Measurements from ENCODE around the gene NFIB.

NFIB gene

DNA sequence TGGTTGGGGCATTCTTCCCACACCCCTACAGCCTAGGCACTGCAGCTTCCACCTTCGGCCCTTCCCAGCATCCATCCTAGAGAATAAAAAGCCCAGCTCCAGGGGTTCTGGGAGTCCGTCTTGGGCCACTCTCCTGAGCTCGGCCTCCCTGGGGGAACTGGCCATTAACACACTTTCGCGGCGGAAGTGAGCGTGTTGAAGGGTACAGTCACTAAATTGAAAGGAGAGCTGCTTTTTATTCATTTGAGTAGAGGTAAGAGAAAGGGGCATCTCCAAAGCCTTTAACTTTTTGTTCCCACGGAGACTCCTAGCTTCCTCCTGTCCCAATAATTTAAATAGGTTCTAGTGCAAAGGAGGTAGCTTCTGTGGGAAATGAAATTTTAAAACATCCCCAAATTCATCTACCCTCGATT is 31.0 kb upstream of the NFIB start:
- peak; percentile 30 for DNase-seq

- DNase-seq, result peak; percentile 77
These were observed 30.1 kb upstream of the NFIB start for GRCh38 chr9:14344053-14344524.

- DNase-seq, result peak; percentile 14
These were observed 29.5 kb upstream of the NFIB start for GRCh38 chr9:14343261-14344031.

GRCh38 chr9:14342736-14343135 is 28.8 kb upstream of the NFIB start:
- DNase-seq, result no peak

DNA sequence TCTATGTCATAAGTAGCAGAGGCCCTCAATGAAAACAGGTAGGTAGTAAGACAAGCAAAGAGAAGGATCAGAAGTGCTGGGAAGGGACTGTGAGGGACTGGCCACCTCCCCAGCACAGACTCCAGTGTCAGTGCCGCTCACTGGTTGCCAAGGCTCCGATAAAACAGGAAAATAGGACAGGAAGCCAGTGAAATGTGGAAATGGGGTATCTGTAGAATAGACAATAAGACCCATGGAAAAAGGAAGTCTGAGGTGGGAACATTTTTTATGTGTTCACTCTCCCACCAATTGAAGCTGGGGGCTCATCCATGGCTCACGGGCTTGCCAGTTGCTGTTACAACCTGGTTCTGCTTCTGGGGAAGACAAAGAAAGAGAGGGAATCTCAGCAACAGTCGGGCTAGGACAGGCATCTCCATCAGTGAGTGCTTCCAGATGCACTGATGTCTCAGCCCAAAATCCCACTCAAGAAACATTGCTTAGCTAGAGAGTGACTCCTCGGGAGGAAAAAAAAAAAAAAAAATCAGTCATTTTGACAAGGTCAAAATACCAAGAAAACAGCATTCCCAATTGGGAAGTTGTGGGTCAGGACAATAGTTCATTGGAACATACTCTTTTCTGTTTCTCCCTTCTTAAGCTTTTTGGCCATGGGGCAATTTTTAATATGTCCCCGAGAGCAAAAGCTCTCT is 27.6 kb upstream of the NFIB start:
- DNase-seq, result no peak

DNA sequence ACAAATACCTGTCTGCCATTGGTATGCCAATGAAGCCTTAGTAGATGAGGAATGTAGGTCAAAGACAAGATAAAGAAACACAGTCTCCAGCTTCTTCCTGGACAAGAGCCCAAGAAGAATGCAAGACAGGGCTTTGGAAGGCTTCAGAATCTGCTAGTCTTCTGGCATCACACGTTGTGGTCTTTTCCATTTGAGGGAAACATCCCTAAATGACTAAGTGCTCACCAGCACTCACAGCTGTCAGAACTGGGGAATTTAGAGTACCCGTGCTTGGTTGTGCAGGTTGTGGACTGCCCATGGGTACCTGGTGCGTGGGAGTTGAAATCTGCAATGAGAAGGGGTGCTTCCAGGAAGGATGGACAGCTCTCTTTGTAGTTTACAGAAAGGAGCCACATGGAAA is 27.1 kb upstream of the NFIB start:
- DNase-seq, result no peak

- no peak for DNase-seq
These were observed 26.4 kb upstream of the NFIB start for GRCh38 chr9:14340219-14340873.

GRCh38 chr9:14339746-14340145 is 25.8 kb upstream of the NFIB start:
- no peak for DNase-seq

DNA sequence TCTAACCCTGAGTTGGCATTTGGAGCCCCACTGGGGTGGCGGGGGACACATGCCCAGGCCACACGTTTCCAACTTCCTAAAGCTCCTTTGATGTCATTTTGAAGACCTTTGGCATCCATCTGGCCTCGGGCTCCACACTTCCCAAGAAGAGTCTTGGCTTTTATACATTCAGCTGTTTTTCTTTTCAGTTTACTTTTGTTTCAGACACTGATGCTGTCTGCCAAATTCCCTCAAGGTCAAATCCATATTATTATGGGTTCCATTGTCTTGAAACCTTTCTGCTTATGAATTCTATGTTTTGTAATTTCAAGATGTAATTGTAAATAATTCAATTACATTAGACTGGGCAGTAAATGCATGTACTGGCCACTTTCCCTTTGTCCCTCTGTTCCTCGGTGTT is 23.7 kb upstream of the NFIB start:
- DNase-seq, result no peak

- peak; percentile 9 for DNase-seq
These were observed 22.3 kb upstream of the NFIB start for GRCh38 chr9:14336244-14336643.

DNA sequence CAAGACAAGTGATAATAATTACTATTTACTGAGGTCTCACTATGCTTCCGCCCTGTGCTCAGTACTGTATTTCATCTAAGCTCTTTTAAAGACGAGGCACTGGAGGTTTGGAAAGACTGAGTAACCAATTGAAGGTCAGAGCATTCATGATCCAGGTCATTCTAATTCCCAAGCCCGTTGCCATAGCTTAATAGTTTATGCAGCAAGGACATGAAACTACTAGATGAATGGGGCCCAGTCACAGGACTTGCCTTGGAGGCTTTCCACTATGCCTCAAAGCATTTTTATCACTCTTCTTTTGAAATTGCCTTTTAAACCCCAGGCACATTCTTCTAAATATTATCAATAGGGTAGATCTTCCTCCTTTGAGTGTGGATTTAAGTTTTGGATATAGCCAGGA is 17.2 kb upstream of the NFIB start:
- DNase-seq, result no peak

GRCh38 chr9:14327036-14327435 is 13.1 kb upstream of the NFIB start:
- peak; percentile 37 for DNase-seq

GRCh38 chr9:14326264-14326826 is 12.4 kb upstream of the NFIB start:
- DNase-seq, result peak; percentile 99

DNA sequence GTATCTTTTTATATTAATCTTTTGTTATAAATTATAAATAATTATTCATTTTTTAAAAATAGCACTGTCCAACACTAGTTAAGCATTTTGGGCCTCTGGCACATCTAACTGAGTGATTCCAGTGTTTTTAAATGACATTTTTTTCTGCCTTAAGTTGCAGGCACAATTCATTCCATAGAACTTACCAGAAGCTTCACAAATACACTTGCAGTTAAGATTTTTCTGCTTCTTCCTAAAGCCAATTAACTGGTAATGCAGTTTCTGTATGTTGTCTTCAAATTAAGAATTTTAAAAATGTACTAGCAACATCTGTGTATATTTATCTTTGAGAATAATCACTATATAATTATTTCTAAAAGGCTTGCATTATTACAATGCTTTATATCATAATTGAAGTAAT is 11.2 kb upstream of the NFIB start:
- DNase-seq, result peak; percentile 24

DNA sequence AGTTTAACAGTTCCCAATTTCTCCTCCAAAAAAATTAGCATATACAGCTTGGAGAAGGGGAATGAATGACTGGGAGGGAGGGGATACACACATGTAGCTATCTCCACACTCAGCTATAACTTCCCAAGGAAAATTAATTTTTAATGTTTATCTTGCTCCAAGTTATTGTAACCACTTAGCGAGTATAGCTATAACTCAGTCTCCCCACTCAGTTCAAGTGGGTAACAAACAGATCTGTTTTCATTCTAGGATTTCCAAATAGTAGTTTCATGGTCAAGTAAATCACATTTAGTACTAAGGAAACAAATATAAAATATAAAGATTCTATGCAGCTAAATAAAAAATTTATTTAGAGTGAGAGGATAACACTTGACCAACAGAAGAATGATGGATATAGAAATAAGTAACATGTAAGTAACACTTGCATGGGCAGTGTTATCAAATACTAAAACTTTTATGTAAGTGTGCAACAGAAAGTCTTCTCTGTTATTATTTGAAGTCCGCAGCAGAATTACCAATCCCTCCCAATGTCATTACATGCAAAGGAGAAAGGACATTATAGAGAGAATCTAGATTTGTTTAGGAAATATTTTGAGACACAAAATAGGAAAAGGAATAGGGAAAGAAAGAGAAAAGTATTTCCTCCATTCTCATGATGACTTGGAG is 10.2 kb upstream of the NFIB start:
- DNase-seq, result no peak

- peak; percentile 49 for DNase-seq
These were observed 9.4 kb upstream of the NFIB start for GRCh38 chr9:14323083-14323971.

DNA sequence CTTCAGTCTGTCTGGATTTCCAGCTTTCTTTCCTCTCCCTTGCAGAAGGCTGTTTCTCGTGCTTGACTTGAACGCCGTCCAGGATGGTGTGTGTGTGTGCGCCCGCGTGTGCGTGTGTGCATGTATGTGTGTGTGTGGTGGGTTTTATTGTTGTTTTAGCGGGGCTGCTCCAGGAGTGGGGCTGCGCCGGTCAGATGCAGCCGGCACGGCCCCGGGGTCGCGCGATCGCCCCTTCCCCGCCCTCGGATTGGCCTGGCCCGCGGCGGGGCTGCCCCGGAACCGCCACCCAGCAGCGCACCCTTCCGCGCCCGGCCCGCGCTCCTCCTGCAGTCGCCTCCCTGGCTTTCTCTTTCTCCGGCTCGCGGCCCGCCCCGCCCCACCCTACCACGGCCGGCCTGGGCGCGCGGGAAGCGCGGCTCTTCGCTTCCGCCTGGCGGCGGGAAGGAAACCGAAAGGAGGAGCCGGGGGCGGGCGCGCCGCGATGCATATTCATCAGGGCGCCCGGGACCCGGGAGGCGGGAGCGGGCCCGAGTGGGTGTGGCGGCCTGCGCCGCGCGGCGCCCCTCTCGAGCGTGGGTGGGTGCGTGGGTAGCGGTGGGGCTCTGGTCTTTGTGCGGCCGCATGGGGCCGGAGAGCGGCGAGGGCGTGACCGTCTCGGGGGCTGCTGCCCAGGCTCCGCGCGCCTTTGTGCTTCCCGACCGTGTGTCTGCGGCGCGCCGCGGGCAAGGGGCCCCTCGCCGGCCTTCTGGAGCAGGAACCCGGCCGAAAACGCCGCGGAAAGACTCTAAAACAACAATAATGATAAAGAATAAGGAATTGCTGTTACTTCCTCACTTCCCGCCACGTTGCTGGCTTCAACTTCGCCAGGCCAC is 8.5 kb upstream of the NFIB start:
- peak; percentile 97 for DNase-seq

DNA sequence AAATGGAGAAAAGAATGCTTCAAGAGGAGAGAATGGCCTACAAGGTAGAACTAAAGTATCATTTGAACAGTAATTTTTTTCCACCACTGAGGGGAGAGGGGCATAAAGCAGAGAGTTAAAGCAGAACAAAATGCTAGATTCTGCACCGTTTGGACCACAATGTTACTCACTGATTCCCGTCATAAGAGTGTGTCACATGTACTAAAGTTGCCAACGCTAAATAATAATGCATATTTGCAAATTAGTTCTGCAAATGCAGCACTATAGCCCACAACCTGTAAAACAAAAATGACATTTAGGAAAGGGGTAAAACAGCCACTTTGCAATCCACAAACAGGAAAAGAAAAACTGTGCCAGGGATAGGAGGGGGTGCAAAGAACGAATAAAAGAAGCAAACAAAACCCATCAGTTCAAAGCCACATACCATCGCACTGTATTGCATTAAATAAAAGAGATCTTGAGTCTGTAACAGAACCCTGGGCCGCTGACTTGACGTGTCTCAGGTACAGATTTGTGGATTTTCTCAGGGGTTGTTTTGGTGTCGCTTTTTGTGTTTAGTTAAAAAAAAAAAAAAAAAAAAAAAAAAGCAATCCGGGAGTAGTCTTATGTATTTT is 7.7 kb upstream of the NFIB start:
- peak; percentile 59 for DNase-seq

- peak; percentile 41 for DNase-seq
These were observed 6.6 kb upstream of the NFIB start for GRCh38 chr9:14320271-14321181.

Data from NCI-H146 (cell line).